IMR-90 (cell line): ENCODE data around the gene TSPAN17. TPM values are rescaled to one million over a fixed set of nuclear protein-coding genes. Genes with fewer than 3 reads are reported as not detected.

Experiments used
- ATAC-seq: fragments of 200-7000 bp; cut with Tn5 transposase; 2 replicates; pipeline ENCODE4 v1.9.1; 2020; ENCODE audit warnings: low read depth, mild to moderate bottlenecking, moderate library complexity
- BruUV-seq: library from RNA; stranded (reverse); fragments of 400-500 nt; replicated peaks from 2 replicates; lab custom pipeline; 2021; lab: Mats Ljungman, UMichigan
- CTCF ChIA-PET: fragments of 300-600 bp; formaldehyde crosslinking; extraction: SDS; loops from one replicate; lab custom pipeline; 2021; ENCODE audit warnings: antibody characterized with exemption; lab: Yijun Ruan, JAX
- POLR2A ChIA-PET: fragments of 300-600 bp; sonication (Branson Sonifier 250); formaldehyde crosslinking; loops from one replicate; lab custom pipeline; 2022; ENCODE audit warnings: antibody characterized with exemption; ENCODE audit not compliant: unreplicated experiment; lab: Charles Lee
- DNase-seq: peaks from one replicate; pipeline ENCODE4 v3.0.0; 2013
- H2AFZ ChIP-seq: replicated peaks from 2 replicates; pipeline ENCODE3; 2013; ENCODE audit warnings: low read length, mild to moderate bottlenecking; ENCODE audit not compliant: poor library complexity
- H2AK5ac ChIP-seq: 2 replicates; pipeline ENCODE4 v1.6.1; 2013; ENCODE audit warnings: low read depth, low read length, inconsistent platforms
- H2AK9ac ChIP-seq: replicated peaks from 2 replicates; pipeline ENCODE3; 2013; ENCODE audit warnings: mild to moderate bottlenecking, low read depth, low read length, moderate library complexity; ENCODE audit not compliant: poor library complexity
- H2BK120ac ChIP-seq: 2 replicates; pipeline ENCODE4 v1.6.1; 2013; ENCODE audit warnings: low read depth, low read length, inconsistent platforms
- H2BK15ac ChIP-seq: 3 replicates; pipeline ENCODE4 v1.6.1; 2013; ENCODE audit warnings: low read depth, low read length, inconsistent platforms
- H2BK20ac ChIP-seq: 2 replicates; pipeline ENCODE4 v1.6.1; 2013; ENCODE audit warnings: low read depth, mild to moderate bottlenecking, inconsistent platforms, low read length, moderate library complexity
- H2BK5ac ChIP-seq: 2 replicates; pipeline ENCODE4 v1.6.1; 2013; ENCODE audit warnings: mild to moderate bottlenecking, low read depth, low read length, inconsistent platforms; ENCODE audit not compliant: poor library complexity, severe bottlenecking
- H3K14ac ChIP-seq: replicated peaks from 2 replicates; pipeline ENCODE4 v1.6.1; 2013; ENCODE audit warnings: low read depth, low read length, inconsistent platforms
- H3K18ac ChIP-seq: 2 replicates; pipeline ENCODE4 v1.6.1; 2013; ENCODE audit warnings: low read depth, low read length, control low read depth
- H3K23ac ChIP-seq: 2 replicates; pipeline ENCODE4 v1.6.1; 2013; ENCODE audit warnings: low read depth, low read length, inconsistent platforms
- H3K27ac ChIP-seq: 2 replicates; pipeline ENCODE4 v1.5.1; 2013; ENCODE audit warnings: mild to moderate bottlenecking, control low read depth, low read length; ENCODE audit not compliant: insufficient read depth
- H3K27me3 ChIP-seq: 2 replicates; pipeline ENCODE4 v1.6.1; 2013; ENCODE audit warnings: low read length; ENCODE audit not compliant: control insufficient read depth, insufficient read depth
- H3K36me3 ChIP-seq: 2 replicates; pipeline ENCODE4 v1.6.1; 2013; ENCODE audit warnings: low read length, mixed read lengths; ENCODE audit not compliant: control insufficient read depth, insufficient read depth
- H3K4ac ChIP-seq: 2 replicates; pipeline ENCODE4 v1.6.1; 2013; ENCODE audit warnings: low read depth, low read length, inconsistent platforms
- H3K4me1 ChIP-seq: 2 replicates; pipeline ENCODE4 v1.6.1; 2013; ENCODE audit warnings: low read length, mixed read lengths; ENCODE audit not compliant: control insufficient read depth, insufficient read depth
- H3K4me2 ChIP-seq: 2 replicates; pipeline ENCODE4 v1.6.1; 2013; ENCODE audit warnings: low read depth, mild to moderate bottlenecking, control low read depth, low read length, moderate library complexity
- H3K4me3 ChIP-seq: 2 replicates; pipeline ENCODE4 v1.5.1; 2013; ENCODE audit warnings: low read depth, mild to moderate bottlenecking, control low read depth, low read length, moderate library complexity; ENCODE audit not compliant: insufficient read depth
- H3K56ac ChIP-seq: 2 replicates; pipeline ENCODE4 v1.6.1; 2013; ENCODE audit warnings: low read length, inconsistent platforms; ENCODE audit not compliant: insufficient read depth; ENCODE audit errors: extremely low read depth
- H3K79me1 ChIP-seq, 2 experiments: 2 replicates each; pipeline ENCODE4 v1.6.1; 2013; ENCODE audit warnings: low read length in 2 of 2, inconsistent platforms in 1 of 2, low read depth in 1 of 2
- H3K9ac ChIP-seq: 2 replicates; pipeline ENCODE4 v1.6.1; 2013; ENCODE audit warnings: low read depth, low read length, control low read depth
- H3K9me1 ChIP-seq: 2 replicates; pipeline ENCODE4 v1.6.1; 2013; ENCODE audit warnings: low read length, inconsistent platforms; ENCODE audit not compliant: insufficient read depth
- H3K9me3 ChIP-seq: 2 replicates; pipeline ENCODE4 v1.6.1; 2013; ENCODE audit warnings: low read length; ENCODE audit not compliant: control insufficient read depth, insufficient read depth
- H4K20me1 ChIP-seq: 2 replicates; pipeline ENCODE4 v1.6.1; 2013; ENCODE audit warnings: low read length, inconsistent platforms; ENCODE audit not compliant: insufficient read depth
- H4K5ac ChIP-seq: 2 replicates; pipeline ENCODE4 v1.6.1; 2013; ENCODE audit warnings: mild to moderate bottlenecking, low read depth, low read length, control low read depth
- H4K8ac ChIP-seq, 2 experiments: 2 replicates each; pipeline ENCODE4 v1.6.1; 2013; ENCODE audit warnings: low read depth in 2 of 2, low read length in 2 of 2, control low read depth in 1 of 2, inconsistent platforms in 1 of 2
- H4K91ac ChIP-seq: 2 replicates; pipeline ENCODE4 v1.6.1; 2013; ENCODE audit warnings: low read depth, low read length, inconsistent platforms; ENCODE audit not compliant: insufficient read depth
- BHLHE40 ChIP-seq: fragments of 150-350 bp; IDR thresholded peaks from 2 replicates; pipeline ENCODE4 v1.6.1; 2016; ENCODE audit warnings: mild to moderate bottlenecking, low read depth, low read length
- CEBPB ChIP-seq: IDR thresholded peaks from 2 replicates; pipeline ENCODE4 v1.6.1; 2012; ENCODE audit warnings: low read depth, low read length, improper control_type of control experiment
- CHD1 ChIP-seq: IDR thresholded peaks from 2 replicates; pipeline ENCODE4 v1.6.1; 2012; ENCODE audit warnings: low read depth, low read length, improper control_type of control experiment
- FOS ChIP-seq: fragments of 150-350 bp; IDR thresholded peaks from 2 replicates; pipeline ENCODE4 v1.6.1; 2016; ENCODE audit warnings: low read depth, low read length
- MAFK ChIP-seq: IDR thresholded peaks from 2 replicates; pipeline ENCODE4 v1.6.1; 2012; ENCODE audit warnings: low read depth, low read length, improper control_type of control experiment
- MAZ ChIP-seq: IDR thresholded peaks from 2 replicates; pipeline ENCODE4 v1.6.1; 2012; ENCODE audit warnings: low read depth, mild to moderate bottlenecking, low read length, improper control_type of control experiment, moderate library complexity, borderline replicate concordance
- MXI1 ChIP-seq: IDR thresholded peaks from 2 replicates; pipeline ENCODE4 v1.6.1; 2012; ENCODE audit warnings: low read depth, mild to moderate bottlenecking, low read length, moderate library complexity, borderline replicate concordance
- NFE2L2 ChIP-seq: fragments of 150-350 bp; IDR thresholded peaks from 2 replicates; pipeline ENCODE4 v1.6.1; 2016; ENCODE audit warnings: low read depth, mild to moderate bottlenecking, low read length
- POLR2A ChIP-seq: IDR thresholded peaks from 2 replicates; pipeline ENCODE4 v1.6.1; 2012; ENCODE audit warnings: mild to moderate bottlenecking, low read depth, low read length
- RAD21 ChIP-seq: IDR thresholded peaks from 2 replicates; pipeline ENCODE4 v1.6.1; 2012; ENCODE audit warnings: low read length, improper control_type of control experiment
- RCOR1 ChIP-seq: IDR thresholded peaks from 2 replicates; pipeline ENCODE4 v1.6.1; 2012; ENCODE audit warnings: mild to moderate bottlenecking, low read length, improper control_type of control experiment; ENCODE audit not compliant: insufficient replicate concordance
- RFX5 ChIP-seq: IDR thresholded peaks from 2 replicates; pipeline ENCODE4 v1.8.0; 2012; ENCODE audit warnings: low read depth, mild to moderate bottlenecking, low read length, moderate library complexity
- SMC3 ChIP-seq: fragments of 150-350 bp; IDR thresholded peaks from 2 replicates; pipeline ENCODE4 v1.6.1; 2016; ENCODE audit warnings: low read depth, mild to moderate bottlenecking, antibody characterized with exemption, low read length, moderate library complexity
- WGBS, 2 experiments: methylation state at CpG; one replicate each; pipeline versions ENCODE4 v1.1.5 to v1.1.7; 2013; ENCODE audit warnings: missing lambda C conversion rate in 2 of 2; ENCODE audit not compliant: insufficient read length in 1 of 2; ENCODE audit errors: extremely low coverage in 2 of 2; 5-methylcytosine and 5-hydroxymethylcytosine counted together
- dilution Hi-C: fragments of 300-500 bp; cut with HindIII; formaldehyde crosslinking; loops from one replicate; pipeline ENCODE4 v1.14.3; 2018; ENCODE audit warnings: low sequenced_read_pairs; ENCODE audit not compliant: unreplicated experiment
- in situ Hi-C: fragments of 300-500 bp; cut with MboI; formaldehyde crosslinking; loops from 3 replicates; pipeline ENCODE4 v1.14.3; 2019; ENCODE audit warnings: low sequenced_read_pairs, inconsistent platforms, mixed read lengths
- intact Hi-C: fragments of 100-400 bp; cut with micrococcal nuclease; formaldehyde crosslinking; loops from 2 replicates; pipeline ENCODE4 v1.10.0; 2022
- polyA plus RNA-seq, 3 experiments: library from polyadenylated mRNA; depleted of rRNA; stranded (reverse); fragments of >200 nt; gene quantifications; 2 replicates each; pipeline ENCODE4 v1.2.3, GENCODE V29; 2012; ENCODE audit warnings: low replicate concordance in 1 of 3
- total RNA-seq: library from RNA; depleted of rRNA; stranded (reverse); fragments of >200 nt; gene quantifications from 2 replicates; pipeline ENCODE4 v1.2.3, GENCODE V29; 2012
- TF ChIP-seq, protein P1 (sequence below): fragments of 150-350 bp; IDR thresholded peaks from 2 replicates; pipeline ENCODE4 v1.6.1; 2016; ENCODE audit warnings: low read depth, mild to moderate bottlenecking, low read length, moderate library complexity, borderline replicate concordance

TSPAN17 gene
- total and polyA plus RNA-seq, 2 of the 4 experiments (the other 2 are of a cell fraction): 34.2 to 41.6 TPM

DNA sequence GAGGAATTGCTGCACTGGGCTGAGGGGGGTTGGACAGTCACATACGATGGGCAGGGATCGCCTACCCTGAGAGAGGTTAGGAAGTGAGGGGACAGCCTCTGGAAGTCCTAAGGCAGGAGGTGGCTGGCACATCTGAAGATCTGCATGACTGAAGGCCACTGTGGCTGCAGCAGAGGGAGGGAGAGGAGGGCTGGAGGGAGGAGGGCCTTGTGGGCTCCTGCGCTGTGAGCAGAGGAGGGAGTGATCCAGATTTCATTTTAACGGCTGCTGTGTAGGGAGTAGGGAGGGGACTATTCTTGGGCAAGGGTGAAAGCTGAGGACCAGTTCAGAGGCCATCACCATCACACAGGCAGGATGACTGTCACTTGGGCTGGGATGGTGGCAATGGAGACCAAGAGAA, 9.7 kb upstream of the TSPAN17 start:
- POLR2A ChIA-PET: no interaction called here
- Histone ChIP-seq H2AK9ac (no peak overlapping the region), H3K56ac (no peak overlapping the region), H3K4me1 (no peaks in the 10 kb centered on the region; the same call in 1 of the 2 replicates), H3K4ac (no peak overlapping the region), H4K91ac (no peak overlapping the region), H3K9me3 (peaks cover 5% of the 10 kb centered on the region), H2AFZ (no peak overlapping the region), H3K4me2 (no peak overlapping the region), H3K27me3 (peaks cover 66% of the 10 kb centered on the region), H3K36me3 (no peaks in the 10 kb centered on the region), H3K14ac (no peak overlapping the region), H3K79me1 (no peaks in the 10 kb centered on the region), H4K20me1 (no peaks in the 10 kb centered on the region), H3K23ac (no peak overlapping the region), H3K4me3 (no peak overlapping the region), H3K27ac (no peak overlapping the region), H2BK5ac (no peak overlapping the region), H4K5ac (no peak overlapping the region), H3K9me1 (no peaks in the 10 kb centered on the region), H2BK15ac (no peak overlapping the region), H3K9ac (no peak overlapping the region), H2BK20ac (no peak overlapping the region), H3K18ac (no peak overlapping the region), H2AK5ac (no peak overlapping the region), H4K8ac (no peak overlapping the region), H2BK120ac (no peak overlapping the region)
- intact Hi-C loops: no loop called here
- no peak for TF ChIP-seq RFX5
- no peak for TF ChIP-seq CHD1
- TF ChIP-seq MXI1: no peak
- TF ChIP-seq NFE2L2: no peak
- TF ChIP-seq RAD21: no peak
- TF ChIP-seq MAFK: no peak
- no peak for TF ChIP-seq SMC3
- no peak for TF ChIP-seq BHLHE40
- no peak for TF ChIP-seq FOS
- TF ChIP-seq CEBPB: no peak
- no peak for TF ChIP-seq RCOR1
- TF ChIP-seq, protein P1, sequence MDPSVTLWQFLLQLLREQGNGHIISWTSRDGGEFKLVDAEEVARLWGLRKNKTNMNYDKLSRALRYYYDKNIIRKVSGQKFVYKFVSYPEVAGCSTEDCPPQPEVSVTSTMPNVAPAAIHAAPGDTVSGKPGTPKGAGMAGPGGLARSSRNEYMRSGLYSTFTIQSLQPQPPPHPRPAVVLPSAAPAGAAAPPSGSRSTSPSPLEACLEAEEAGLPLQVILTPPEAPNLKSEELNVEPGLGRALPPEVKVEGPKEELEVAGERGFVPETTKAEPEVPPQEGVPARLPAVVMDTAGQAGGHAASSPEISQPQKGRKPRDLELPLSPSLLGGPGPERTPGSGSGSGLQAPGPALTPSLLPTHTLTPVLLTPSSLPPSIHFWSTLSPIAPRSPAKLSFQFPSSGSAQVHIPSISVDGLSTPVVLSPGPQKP: no peak
- no peak for TF ChIP-seq MAZ
- TF ChIP-seq POLR2A: no peak
- DNase-seq: no peak
- dilution Hi-C loops: no loop called here
- ATAC-seq: no peak
- in situ Hi-C loops: no loop called here
- WGBS, 2 experiments: 40% methylated on average over 3 of the region's 4 CpGs; no CpG with 5 or more reads in 1 of the 2 experiments
- BruUV-seq: no TSS peak
- CTCF ChIA-PET: no interaction called here
